Measurements from ENCODE around the gene IL22.

IL22 gene

GRCh38 chr12:68264158-68264855, 10.9 kb upstream of the IL22 start:
- DNase-seq: no peak

- DNase-seq: no peak
Measured at GRCh38 chr12:68263366-68263765, 10.0 kb upstream of the IL22 start.

GRCh38 chr12:68261896-68262295, 8.5 kb upstream of the IL22 start:
- DNase-seq: no peak

- no peak for DNase-seq
Measured at GRCh38 chr12:68260153-68260552, 6.7 kb upstream of the IL22 start.

GRCh38 chr12:68259318-68259940, 6.0 kb upstream of the IL22 start:
- DNase-seq: no peak

- no peak for DNase-seq
Measured at GRCh38 chr12:68252077-68252476, 1.3 kb downstream of the IL22 start.

GRCh38 chr12:68250454-68250853, 3.0 kb downstream of the IL22 start:
- DNase-seq: no peak

GRCh38 chr12:68247785-68248184, 5.6 kb downstream of the IL22 start:
- no peak for DNase-seq

- DNase-seq: no peak
Measured at GRCh38 chr12:68246350-68246749, 7.1 kb downstream of the IL22 start.

GRCh38 chr12:68245180-68246021, 8.0 kb downstream of the IL22 start:
- DNase-seq: no peak

- DNase-seq: no peak
Measured at GRCh38 chr12:68242777-68243176, 10.6 kb downstream of the IL22 start.

GRCh38 chr12:68240975-68241374, 12.4 kb downstream of the IL22 start:
- DNase-seq: peak in 3 of 5 donors; percentile 10 to 90 (median 25)

GRCh38 chr12:68240079-68240478, 13.3 kb downstream of the IL22 start:
- peak in 1 of 5 donors; percentile 55 for DNase-seq

- DNase-seq: no peak
Measured at GRCh38 chr12:68239309-68239982, 14.0 kb downstream of the IL22 start.

- no peak for DNase-seq
Measured at GRCh38 chr12:68237619-68238018, 15.8 kb downstream of the IL22 start.

- no peak for DNase-seq
Measured at GRCh38 chr12:68237078-68237477, 16.3 kb downstream of the IL22 start.

GRCh38 chr12:68236421-68237059, 16.9 kb downstream of the IL22 start:
- peak in 3 of 5 donors; percentile 10 to 79 (median 26) for DNase-seq

GRCh38 chr12:68235576-68235975, 17.8 kb downstream of the IL22 start:
- DNase-seq: no peak

- no peak for DNase-seq
Measured at GRCh38 chr12:68234140-68234539, 19.3 kb downstream of the IL22 start.

GRCh38 chr12:68233498-68233897, 19.9 kb downstream of the IL22 start:
- no peak for DNase-seq

- DNase-seq: no peak
Measured at GRCh38 chr12:68231691-68232090, 21.7 kb downstream of the IL22 start.

GRCh38 chr12:68231229-68231628, 22.2 kb downstream of the IL22 start:
- DNase-seq: peak in 1 of 5 donors; percentile 56

- no peak for DNase-seq
Measured at GRCh38 chr12:68229956-68230355, 23.4 kb downstream of the IL22 start.

Data from T-helper 1 cell (primary cell).